ENCODE data around the gene IMPA2.
"Not testable (repeated sequence)": the region's sequence is repeated elsewhere in the genome, so short reads cannot be mapped to it uniquely, and the experiment has no call there.

The IMPA2 gene

DNA sequence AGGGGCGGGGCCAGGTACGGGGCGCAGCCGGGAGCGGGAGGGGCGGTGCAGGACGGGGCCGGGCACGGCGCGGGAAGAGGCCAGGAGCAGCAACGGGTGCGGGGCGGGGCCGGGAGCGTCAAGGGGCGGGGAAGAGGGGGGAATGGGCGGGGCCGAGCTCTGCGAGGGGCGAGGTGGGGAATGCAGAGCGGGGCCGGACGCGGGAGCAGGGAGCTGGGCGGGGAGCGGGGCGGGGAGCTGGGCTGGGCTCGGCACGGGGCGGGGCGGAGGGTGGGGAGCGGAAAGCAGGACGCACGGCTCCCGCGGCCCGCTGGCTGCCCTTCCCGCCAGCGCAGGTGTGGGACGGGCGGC lies at the start of gene IMPA2:
Gene IMPA2, plus strand, starts transcription at position 316 of the 351 bp plus-strand sequence. CDS start 163 bp downstream, outside the sequence.
- no peak for DNase-seq (ENCODE audit: low read depth)

DNA sequence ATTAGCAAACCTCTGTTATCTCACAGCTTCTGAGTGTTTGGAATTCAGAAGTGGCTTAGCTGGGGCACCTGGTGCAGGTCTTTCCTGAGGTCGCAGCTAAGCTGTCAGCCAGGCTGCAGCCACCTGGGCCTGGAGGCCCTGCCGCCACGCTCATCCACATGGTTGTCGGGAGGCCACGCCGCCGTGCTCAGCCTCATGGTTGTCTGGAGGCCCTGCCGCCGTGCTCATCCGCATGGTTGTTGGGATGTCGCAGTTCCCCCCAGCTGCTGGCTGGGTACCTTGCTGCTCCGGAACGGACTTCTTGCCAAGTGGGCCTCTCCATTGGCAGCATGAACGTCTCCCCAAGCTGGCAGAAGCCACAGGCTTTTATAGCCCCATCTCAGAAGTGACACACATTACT lies 48.9 kb upstream of the IMPA2 start:
- no peak for DNase-seq (ENCODE audit: low read depth)

DNA sequence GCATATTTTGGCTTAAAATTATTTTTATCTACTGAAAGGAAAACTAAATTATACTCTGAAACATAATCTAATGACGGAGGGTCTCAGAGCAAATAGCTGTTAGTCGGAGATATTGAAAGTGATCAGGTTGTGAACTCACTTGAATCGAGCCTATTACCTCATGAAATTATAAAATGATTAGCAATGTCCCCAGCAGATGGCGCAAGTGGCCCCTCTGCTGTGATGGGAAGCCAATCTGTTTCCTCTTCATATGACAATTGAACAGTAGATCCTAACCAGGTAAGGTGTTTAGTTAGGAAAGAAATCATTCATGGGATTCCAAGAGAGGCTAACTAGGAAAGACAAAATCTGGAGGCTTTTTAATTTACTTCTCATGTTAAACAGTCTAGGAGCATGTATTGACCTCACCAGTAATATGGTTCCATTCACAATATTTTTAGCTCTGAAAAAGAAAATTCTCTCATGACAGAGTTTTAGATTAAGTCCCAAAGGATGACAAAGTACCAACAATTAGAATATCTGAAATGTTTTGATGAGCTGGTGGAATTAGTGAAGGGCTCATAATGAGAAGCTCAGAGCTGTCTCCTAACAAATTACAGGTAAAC lies 43.3 kb upstream of the IMPA2 start:
- DNase-seq (ENCODE audit: low read depth), result peak; percentile 34

DNA sequence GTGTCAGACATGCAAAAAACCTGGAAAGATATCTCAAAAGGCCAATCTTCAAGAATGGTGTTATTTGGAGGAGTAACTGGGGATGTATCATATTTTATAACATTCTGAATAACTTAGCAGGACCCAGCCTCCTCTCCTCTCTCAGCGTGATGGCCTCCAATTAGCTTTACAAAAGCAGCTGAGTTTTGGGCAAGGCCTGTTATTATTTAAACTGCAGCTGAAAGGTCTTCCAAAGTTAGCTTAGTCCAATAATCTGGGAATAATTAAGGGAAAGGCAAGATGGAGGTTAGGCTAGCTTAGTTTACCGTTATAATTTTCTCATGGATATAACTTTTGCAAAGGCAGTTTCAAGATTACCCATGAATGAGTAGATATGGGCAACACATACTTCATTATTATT lies 40.4 kb upstream of the IMPA2 start:
- no peak for DNase-seq (ENCODE audit: low read depth)

DNA sequence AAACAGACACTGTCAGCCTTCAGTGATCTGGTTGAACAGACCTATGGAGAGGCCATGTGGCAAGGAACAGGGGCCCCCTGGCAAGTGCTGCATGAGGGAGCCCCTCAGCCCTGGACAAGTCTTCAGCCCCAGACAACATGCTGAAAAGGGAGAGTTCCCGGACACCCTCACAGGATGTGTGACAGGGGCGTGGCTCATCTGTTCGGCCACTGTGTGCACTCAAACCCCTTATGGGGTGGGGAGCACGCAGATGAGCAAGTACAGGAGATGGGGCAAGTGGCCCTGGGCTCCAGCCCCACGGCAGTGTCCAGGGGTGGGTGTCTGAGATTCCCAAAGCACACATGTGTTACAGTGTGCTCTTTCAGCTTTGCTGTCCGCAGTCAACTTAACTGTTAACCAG lies 37.8 kb upstream of the IMPA2 start:
- no peak for DNase-seq (ENCODE audit: low read depth)

DNA sequence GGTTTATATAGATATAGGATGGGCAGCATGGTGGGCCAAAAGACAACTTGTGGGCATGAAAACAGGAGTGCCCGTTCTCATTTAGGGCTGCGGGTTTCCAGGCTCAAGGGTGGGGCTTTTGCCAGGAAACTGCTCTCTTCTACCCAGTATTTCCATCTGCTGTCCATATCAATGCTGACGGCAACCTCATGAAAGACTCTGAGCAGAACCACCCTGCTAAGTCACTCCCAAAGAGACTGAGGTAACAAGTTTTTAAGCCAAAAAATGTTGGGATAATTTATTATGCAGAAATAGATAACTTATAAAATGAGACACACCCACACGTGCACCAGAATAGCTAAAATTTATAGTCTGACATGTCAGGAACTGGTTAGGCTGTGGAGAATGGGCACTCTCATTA lies 37.1 kb upstream of the IMPA2 start:
- no peak for DNase-seq (ENCODE audit: low read depth)

DNA sequence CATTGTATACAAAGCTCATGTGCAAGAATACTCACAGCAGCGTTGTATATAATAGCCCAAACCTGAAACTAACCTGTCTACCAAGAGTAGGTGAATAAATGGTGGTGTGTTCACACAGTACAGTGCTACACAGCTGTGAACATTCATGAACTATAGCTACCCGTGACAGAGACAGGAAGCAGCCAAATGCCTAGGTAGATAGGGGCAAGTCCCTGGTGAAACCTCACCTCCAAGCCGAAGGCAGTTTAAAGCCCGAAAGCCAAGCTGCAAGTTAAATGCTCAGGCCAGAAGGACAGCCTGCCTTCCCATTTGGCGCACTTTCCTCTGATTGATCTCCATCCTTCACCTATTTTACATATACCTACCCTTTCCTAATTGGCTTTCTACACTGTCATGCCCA lies 36.5 kb upstream of the IMPA2 start:
- DNase-seq (ENCODE audit: low read depth), result no peak

DNA sequence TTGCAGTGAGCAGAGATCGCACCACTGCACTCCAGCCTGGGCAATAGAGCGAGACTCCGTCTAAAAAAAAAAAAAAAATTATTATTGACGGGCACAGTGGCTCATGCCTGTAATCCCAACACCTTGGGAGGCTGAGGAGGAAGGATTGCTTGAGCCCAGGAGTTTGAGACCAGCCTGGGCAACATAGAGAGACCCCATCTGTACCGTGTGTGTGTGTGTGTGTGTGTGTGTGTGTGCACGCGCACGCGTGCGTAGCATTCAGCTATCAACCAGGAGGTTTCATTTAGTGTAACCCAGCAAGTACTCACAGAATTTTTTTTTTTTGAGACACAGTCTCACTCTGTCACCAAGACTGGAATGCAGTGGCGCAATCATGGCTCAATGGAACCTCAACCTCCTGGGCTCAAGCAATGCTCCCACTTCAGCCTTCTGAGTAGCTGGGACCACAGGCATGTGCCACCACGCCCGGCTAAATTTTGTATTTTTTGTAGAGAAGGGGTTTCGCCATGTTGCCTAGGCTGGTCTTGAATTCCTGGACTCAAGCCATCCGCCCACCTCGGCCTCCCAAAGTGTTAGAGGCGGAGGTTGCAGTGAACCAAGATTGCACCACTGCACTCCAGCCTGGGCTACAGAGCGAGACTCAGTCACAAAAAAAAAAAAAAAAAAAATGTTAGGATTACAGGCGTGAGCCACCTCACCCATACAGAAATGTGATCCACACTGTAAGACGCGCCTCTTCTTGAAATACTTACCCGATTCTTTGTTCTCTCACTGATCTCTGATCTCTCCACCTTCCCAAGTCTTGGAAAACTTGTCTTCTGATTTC lies 35.3 kb upstream of the IMPA2 start:
- not testable (repeated sequence) for DNase-seq (ENCODE audit: low read depth)

DNA sequence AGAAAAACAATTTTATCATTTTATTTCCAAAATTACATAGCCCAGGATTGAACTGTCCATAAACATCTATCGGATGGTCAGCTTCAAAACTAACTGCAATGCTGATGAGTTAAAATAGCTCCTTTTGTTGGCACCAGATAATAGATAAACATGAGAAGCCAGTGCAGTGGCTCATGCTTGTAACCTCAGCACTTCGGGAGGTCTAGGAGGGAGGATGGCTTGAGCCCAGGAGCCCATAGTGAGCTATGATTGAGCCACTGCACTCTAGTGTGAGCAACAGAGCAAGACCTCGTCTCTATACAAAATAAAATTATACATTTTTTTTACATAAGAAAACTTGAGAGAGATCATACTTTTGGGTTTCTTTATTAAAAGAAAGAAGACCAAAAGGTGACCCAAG lies 34.6 kb upstream of the IMPA2 start:
- no peak for DNase-seq (ENCODE audit: low read depth)

DNA sequence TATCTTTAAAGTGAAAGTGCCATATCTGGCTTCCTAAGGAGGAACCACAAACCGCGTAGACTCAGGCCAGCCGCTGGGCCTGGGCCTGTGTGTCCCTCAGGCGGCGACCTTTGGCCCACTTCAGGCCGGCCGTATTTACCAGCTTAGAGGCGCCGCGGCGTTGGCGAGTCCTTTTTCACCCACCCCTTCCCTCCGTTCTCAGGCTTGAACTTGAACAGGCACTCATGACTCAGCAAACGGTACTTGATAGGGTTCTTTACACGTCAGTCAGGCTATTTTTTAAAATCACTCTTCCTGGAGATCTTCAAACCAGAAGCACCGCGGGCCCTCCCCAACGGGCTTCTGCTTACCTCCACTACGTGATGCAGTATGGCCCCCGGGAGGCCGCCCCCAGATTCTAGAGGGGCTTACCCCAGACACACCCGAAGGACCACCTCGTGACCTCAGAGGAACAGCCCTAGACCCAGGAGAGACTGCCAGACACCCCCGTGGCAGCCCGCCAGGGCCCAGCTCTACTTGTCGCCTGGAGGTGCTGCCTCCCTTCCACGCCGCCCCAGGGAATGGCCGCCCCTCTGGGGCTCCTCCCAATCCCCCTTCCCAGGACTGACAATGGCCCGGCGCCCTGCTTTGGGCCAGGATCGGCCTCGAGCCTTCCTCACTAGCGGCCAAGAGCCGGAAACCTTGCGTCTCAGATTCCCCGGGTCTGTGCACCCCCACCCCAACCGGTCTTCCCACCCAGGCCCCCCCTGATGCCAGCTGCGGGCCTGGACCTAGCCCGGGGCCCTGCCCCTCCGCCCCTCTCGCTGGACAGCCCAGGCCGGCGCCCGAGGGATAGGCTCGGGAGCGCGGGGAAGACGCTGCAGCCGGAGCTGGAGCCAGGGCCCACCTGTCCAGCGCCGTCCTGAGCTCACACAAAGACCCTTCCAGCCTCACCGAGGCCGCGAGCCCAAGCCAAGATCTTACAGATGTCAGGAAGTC lies 33.8 kb upstream of the IMPA2 start:
- DNase-seq (ENCODE audit: low read depth), result peak; percentile 18

DNA sequence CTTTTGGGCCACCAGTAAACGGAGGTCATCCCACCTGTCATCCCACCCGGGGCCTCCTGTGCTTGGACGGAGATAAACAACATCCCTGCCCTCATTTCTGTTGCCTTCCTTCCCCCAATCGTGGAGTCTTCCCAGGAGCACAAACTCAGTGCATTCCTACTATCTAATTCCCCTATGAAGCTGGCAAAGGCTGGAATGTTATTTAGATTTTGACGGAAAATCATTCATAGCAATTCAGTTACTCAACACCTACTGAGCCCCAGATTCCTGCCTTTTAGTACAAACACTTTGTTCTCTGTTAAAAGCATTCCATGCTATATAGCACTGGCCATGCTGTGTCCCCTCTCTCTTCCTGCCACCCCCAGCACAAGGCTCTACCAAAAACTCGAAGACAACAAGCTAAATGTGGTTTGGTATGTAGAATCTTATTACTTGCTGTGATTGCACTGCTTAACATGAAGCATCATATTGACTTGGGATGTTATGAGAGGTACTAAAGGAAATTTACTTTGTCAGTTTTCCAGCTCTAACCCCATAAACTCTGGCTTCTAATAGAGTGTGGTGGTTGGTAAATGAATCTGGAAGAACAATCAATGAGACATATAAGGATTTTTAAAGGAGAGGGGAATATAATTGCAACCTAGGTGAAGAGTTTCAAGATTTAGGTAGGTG lies 32.3 kb upstream of the IMPA2 start:
- DNase-seq (ENCODE audit: low read depth), result no peak

DNA sequence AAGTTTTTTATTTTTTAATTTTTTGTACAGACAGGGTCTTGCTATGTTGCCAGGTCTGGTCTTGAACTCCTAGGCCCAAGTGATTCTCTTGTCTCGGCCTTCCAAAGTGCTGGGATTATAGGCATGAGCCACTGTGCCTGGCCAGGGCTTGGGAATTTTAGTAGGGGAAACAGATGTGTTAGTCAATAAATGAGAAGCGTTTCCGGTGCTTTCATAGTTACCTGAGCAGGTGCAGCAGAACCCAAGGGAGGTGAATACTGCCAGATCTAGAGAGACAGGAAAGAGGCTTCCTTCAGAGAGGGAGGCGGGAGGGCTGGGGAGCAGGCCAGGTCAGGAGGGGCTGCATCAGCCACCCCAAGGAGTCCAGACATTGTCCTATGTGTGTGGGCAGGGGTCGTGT lies 30.5 kb upstream of the IMPA2 start:
- DNase-seq (ENCODE audit: low read depth), result no peak

DNA sequence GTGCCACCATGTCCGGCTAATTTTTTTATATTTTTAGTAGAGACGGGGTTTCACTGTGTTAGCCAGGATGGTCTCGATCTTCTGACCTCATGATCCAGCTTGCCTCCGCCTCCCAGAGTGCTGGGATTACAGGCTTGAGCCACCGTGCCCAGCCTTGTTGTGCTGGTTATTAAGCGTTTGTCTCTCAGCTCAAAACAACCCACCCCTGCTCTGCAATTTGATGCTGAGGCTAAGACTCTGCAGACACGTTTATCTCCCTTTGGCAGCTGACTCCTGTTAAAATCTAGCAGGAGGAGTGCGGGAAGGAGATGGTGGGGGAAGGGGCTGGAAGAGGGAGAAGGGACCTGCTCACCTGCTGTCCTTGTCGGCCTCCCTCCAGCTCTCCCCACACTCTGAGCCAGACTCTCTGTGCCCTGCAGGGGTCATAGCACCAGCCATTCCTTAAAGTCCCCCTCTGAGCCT lies 29.9 kb upstream of the IMPA2 start:
- DNase-seq (ENCODE audit: low read depth), result no peak

DNA sequence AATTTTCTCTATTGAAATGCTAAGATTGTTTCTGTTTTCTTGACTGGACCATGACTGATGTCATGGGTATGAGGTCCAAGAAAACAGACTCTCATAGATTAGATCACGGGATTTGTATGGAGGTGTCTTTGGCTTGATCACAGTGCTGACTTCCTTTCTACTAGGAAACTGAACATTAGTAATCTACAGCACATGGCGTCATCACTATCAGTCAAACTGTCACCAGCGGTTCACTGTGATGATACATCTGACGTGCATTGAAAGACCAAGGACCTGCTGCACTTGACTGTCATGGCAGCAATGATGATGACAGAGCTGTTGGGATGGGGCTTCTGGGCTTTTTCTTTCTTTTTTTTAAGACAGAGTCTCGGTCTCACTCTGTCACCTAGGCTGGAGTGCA lies 28.2 kb upstream of the IMPA2 start:
- no peak for DNase-seq (ENCODE audit: low read depth)

DNA sequence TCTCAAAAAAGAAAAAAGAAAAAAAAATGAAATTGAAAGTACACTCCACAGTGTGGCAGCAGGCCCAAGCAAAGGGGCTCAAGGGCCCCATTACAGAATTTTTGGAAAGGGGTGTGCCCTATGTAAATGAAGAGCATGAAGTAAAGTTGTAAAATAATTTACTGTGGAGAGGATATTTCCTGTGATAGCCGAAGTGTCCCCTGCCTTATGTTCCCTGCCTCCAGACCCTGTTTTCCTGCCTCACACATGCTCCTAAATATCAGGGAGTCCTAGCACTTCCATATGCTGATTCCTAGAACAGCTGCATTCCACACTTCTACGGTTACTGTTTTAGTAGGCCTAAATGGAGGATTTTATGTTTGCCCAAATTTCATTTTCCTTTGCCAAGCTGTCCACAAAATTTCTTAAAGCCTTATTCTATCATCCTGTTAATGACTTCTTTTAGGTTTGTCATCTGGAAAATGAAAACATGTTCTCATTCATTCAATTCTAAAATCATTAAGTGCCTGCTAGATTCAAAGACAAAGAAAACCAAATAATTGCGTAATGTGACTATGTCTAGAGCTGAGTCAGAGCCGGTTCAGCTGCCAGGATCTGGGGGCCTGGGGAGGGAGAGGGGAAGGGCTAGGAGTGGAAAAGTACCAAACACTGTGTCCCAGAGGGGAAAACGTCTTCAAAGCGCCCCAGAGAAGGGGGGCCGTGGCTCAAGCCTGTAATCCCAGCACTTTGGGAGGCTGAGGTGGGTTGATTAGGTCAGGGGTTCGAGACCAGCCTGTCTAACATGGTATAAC lies 25.9 kb upstream of the IMPA2 start:
- DNase-seq (ENCODE audit: low read depth), result no peak

DNA sequence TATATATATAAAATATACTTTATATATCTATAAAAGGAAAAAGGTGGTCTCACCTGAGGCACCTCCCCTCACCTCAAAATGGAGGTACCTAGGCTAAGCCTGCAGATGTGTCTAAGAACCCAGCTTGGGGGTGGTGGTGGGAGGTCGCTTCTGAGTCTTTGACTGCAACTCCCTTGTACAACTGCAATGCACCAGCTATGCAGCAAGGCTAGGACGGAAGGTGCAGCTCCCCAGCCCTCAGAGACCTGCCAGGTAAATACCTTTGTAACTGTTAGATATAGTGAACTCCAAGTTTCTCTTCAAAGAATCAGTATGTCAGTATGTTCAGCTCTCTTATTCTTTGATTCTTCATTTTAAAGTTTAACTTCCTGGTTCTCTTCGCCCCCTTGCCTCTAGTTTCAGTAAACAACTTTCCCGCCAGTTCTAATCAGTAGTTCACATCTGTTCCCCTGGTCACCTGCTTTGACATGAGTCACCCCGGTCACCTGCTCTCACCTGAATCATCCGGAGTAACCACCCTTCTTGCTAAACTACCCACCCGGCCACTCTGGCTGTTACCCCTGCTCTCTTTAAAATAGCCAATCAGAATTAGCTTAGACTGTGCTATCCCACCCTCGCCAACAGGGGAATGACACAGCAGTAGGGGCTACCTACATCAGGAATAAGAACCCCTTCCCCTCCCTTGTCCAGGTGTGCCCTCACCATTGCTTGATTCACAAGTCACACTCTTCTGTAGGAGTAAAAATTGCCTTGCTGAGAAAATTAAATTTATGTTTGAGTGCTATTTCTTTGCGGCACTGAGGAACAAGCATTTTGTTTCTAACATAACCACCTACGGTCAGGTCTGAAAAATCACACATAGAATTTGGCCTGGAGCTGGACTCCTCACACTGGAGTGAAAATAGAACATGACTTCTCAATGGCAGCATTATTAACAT lies 24.7 kb upstream of the IMPA2 start:
- DNase-seq (ENCODE audit: low read depth), result no peak

DNA sequence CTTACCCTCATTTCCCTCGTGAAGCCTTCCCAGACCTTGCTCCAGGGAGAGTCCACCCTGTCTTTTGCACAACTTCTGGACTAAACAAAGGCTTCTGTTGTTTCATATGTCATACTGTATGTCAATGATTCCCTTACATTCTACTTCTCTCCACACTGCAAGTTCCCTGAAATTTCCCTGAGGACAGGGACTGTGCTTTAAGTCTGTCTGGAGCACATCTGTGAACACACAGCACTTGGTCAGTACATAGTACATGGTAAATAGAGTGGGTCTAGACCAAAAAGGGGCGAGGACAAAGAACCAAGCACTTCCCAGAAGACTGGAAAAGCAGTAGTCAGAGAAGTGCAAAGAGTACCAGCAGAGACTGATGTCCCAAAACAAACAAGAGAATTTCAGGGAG lies 23.7 kb upstream of the IMPA2 start:
- DNase-seq (ENCODE audit: low read depth), result no peak

DNA sequence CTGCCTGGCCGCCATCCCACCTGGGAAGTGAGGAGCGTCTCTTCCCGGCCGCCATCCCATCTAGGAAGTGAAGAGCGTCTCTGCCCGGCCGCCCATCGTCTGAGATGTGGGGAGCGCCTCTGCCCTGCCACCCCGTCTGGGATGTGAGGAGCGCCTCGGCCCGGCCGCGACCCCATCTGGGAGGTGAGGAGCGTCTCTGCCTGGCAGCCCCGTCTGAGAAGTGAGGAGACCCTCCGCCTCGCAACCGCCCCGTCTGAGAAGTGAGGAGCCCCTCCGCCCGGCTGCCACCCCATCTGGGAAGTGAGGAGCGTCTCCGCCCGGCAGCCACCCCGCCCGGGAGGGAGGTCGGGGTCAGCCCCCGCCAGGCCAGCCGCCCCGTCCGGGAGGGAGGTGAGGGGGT lies 21.7 kb upstream of the IMPA2 start:
- DNase-seq (ENCODE audit: low read depth), result not testable (repeated sequence)

DNA sequence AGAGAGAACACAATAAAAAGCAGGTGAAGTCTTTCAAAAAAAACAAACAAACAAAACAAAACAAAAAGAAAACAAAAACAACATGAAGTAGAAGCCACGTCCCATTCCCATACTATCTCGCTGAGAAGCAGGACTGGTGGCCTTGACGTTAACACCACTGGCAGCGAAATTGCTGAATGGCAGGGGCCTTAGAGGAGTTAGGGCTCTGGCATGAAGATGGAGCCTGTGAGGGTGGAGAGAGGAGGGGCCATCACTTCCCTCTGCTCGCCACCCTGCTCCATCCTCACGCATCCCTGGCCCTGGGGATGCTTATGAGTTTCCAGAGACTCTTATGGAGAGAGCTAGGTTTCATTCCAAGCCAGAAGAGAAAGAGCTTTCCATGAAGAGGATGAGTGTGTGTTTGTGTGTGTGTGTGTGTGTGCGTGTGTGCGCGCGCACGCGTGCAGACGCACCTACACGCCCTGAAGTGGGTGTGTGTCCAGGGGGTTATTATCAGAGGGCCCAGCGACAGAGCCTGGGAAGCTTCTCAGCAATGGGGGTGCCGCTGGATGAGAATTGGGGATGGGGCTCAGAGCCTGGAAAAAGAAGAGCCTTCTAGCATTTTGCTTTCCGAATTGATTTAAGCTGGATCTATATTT lies 20.4 kb upstream of the IMPA2 start:
- DNase-seq (ENCODE audit: low read depth), result no peak

DNA sequence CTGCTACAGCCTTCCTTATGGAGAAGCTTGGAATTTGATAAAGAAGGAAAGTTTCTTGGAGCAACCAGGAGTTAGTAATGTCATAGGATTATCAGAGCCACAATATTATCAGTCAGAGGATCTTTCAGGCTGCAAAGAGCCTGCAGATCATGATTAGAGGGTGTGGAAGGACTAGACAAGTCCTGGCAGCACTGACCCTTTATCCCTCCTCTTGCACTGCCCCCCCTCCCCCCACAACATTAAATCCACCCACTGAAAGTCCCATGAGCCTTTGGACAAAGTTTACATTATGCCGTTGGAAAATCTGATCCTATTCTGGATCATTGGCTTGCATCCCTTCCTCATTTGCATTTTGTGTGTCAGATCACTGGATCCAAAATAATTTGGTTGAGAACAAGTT lies 18.7 kb upstream of the IMPA2 start:
- DNase-seq (ENCODE audit: low read depth), result no peak
